C4-2B (cell line): ENCODE results near the gene HSBP1L1.

Source experiments
- H3K27ac ChIP-seq: fragments of 450-650 bp; 2 replicates; pipeline ENCODE4 v1.5.1; 2017
- CTCF ChIP-seq: fragments of 450-650 bp; conservative IDR thresholded peaks from 2 replicates; pipeline ENCODE4 v1.5.1; 2017; ENCODE audit warnings: mild to moderate bottlenecking
- ZFX ChIP-seq: fragments of 450-650 bp; IDR thresholded peaks from 2 replicates; pipeline ENCODE4 v1.6.1; 2017

Gene HSBP1L1

GRCh38 chr18:79964330-79965118, at the start of gene HSBP1L1:
HSBP1L1 (plus strand) TSS chr18:79964643; CDS start chr18:79964736, 93 bp downstream.
- no peak; the same call in 1 of the 2 replicates for TF ChIP-seq CTCF
- TF ChIP-seq ZFX, result no peak; the same call in 1 of the 2 replicates
- H3K27ac ChIP-seq, result peak within 1 kb of the TSS; percentile 94

- TF ChIP-seq CTCF (no peak), ZFX (no peak)
- no peak overlapping the region for H3K27ac ChIP-seq
Measured at GRCh38 chr18:79915161-79916127, 49.0 kb upstream of the HSBP1L1 start.

GRCh38 chr18:79916128-79916494, 48.3 kb upstream of the HSBP1L1 start:
- TF ChIP-seq CTCF (no peak), ZFX (no peak)
- no peak overlapping the region for H3K27ac ChIP-seq

- TF ChIP-seq CTCF (no peak), ZFX (no peak)
- no peak overlapping the region for H3K27ac ChIP-seq
Measured at GRCh38 chr18:79916546-79917168, 47.8 kb upstream of the HSBP1L1 start.

- H3K27ac ChIP-seq, result no peak overlapping the region
- TF ChIP-seq CTCF (no peak), ZFX (no peak)
Measured at GRCh38 chr18:79917169-79917852, 47.1 kb upstream of the HSBP1L1 start.

- no peak overlapping the region for H3K27ac ChIP-seq
- no peak for TF ChIP-seq CTCF
- TF ChIP-seq ZFX, result no peak
Measured at GRCh38 chr18:79917853-79918614, 46.4 kb upstream of the HSBP1L1 start.
